HepG2 (cell line): ENCODE data around the gene CIROP. TPM values are rescaled to one million over a fixed set of nuclear protein-coding genes. Genes with fewer than 3 reads are reported as not detected.

ENCODE experiments used
- CBX5 ChIP-seq: sonication (generic); formaldehyde crosslinking; IDR thresholded peaks from 2 replicates; pipeline ENCODE4 v1.4.0; 2020; ENCODE audit warnings: missing genetic modification reagents, borderline replicate concordance
- CEBPB ChIP-seq: IDR thresholded peaks from 2 replicates; pipeline ENCODE4 v1.6.1; 2011; ENCODE audit warnings: low read depth, low read length, improper control_type of control experiment, borderline replicate concordance
- CEBPG ChIP-seq: IDR thresholded peaks from 2 replicates; pipeline ENCODE4 v1.6.1; 2016
- EHMT2 ChIP-seq: fragments of 200-600 bp; sonication (generic); IDR thresholded peaks from 2 replicates; pipeline ENCODE4 v1.7.0; 2017; ENCODE audit warnings: antibody characterized with exemption, low read depth, low read length, borderline replicate concordance
- FLYWCH1 ChIP-seq: sonication (generic); formaldehyde crosslinking; IDR thresholded peaks from 2 replicates; pipeline ENCODE4 v1.8.1; 2023; ENCODE audit warnings: mild to moderate bottlenecking, missing genetic modification reagents
- FOSL2 ChIP-seq: sonication (generic); formaldehyde crosslinking; IDR thresholded peaks from 2 replicates; pipeline ENCODE4 v1.4.0; 2020; ENCODE audit warnings: missing genetic modification reagents
- FOXK2 ChIP-seq: fragments of 450-650 bp; IDR thresholded peaks from 2 replicates; pipeline ENCODE4 v1.6.1; 2016
- IKZF4 ChIP-seq: sonication (generic); formaldehyde crosslinking; IDR thresholded peaks from 2 replicates; pipeline ENCODE4 v1.5.1; 2020; ENCODE audit warnings: borderline replicate concordance, mild to moderate bottlenecking, low read depth, missing genetic modification reagents; ENCODE audit errors: not compliant biosample characterization
- NR2F1 ChIP-seq, 2 experiments: fragments of 450-650 bp in 1 of 2; formaldehyde crosslinking in 1 of 2; IDR thresholded peaks; 2 replicates each; pipeline versions ENCODE4 v1.5.0 to v1.6.1; 2016 to 2020; ENCODE audit warnings: mild to moderate bottlenecking in 1 of 2, missing compliant biosample characterization in 1 of 2, missing genetic modification reagents in 1 of 2, moderate library complexity in 1 of 2
- ONECUT2 ChIP-seq: sonication (generic); formaldehyde crosslinking; IDR thresholded peaks from 2 replicates; pipeline ENCODE4 v1.4.0; 2020; ENCODE audit warnings: missing genetic modification reagents
- PATZ1 ChIP-seq: sonication (generic); formaldehyde crosslinking; IDR thresholded peaks from 2 replicates; pipeline ENCODE4 v1.4.0; 2020; ENCODE audit warnings: missing genetic modification reagents
- POGZ ChIP-seq: sonication (generic); formaldehyde crosslinking; IDR thresholded peaks from 2 replicates; pipeline ENCODE4 v1.4.0; 2020; ENCODE audit warnings: mild to moderate bottlenecking, missing genetic modification reagents
- RBFOX2 ChIP-seq: fragments of 200-400 bp; formaldehyde crosslinking; IDR thresholded peaks from 2 replicates; pipeline ENCODE4 v1.6.1; 2017; ENCODE audit warnings: low read depth, mild to moderate bottlenecking, low read length
- RBM22 ChIP-seq: fragments of 200-400 bp; formaldehyde crosslinking; optimal IDR thresholded peaks from 2 replicates; pipeline ENCODE3; 2017; ENCODE audit warnings: mild to moderate bottlenecking, low read length, moderate library complexity
- RXRA ChIP-seq: sonication (generic); formaldehyde crosslinking; IDR thresholded peaks from 2 replicates; pipeline ENCODE4 v1.5.1; 2020; ENCODE audit warnings: missing genetic modification reagents
- SSRP1 ChIP-seq: IDR thresholded peaks from 2 replicates; pipeline ENCODE4 v1.6.1; 2016; ENCODE audit warnings: control low read depth
- TFAP4 ChIP-seq: sonication (generic); IDR thresholded peaks from 2 replicates; pipeline ENCODE4 v1.6.1; 2016; ENCODE audit warnings: low read depth, borderline replicate concordance
- TFE3 ChIP-seq: IDR thresholded peaks from 2 replicates; pipeline ENCODE4 v1.6.1; 2016
- TOE1 ChIP-seq: sonication (generic); formaldehyde crosslinking; IDR thresholded peaks from 2 replicates; pipeline ENCODE4 v1.4.0; 2020; ENCODE audit warnings: mild to moderate bottlenecking, missing genetic modification reagents
- TRIM24 ChIP-seq: sonication (generic); formaldehyde crosslinking; IDR thresholded peaks from 2 replicates; pipeline ENCODE4 v1.8.0; 2022; ENCODE audit warnings: mild to moderate bottlenecking, missing genetic modification reagents
- ZBTB33 ChIP-seq: sonication (generic); formaldehyde crosslinking; IDR thresholded peaks from 2 replicates; pipeline ENCODE4 v1.4.0; 2020; ENCODE audit warnings: missing genetic modification reagents
- ZNF329 ChIP-seq: sonication (generic); formaldehyde crosslinking; IDR thresholded peaks from 2 replicates; pipeline ENCODE4 v1.9.0; 2021; ENCODE audit warnings: low read depth, mild to moderate bottlenecking, missing genetic modification reagents
- ZNF335 ChIP-seq: sonication (generic); formaldehyde crosslinking; IDR thresholded peaks from 2 replicates; pipeline ENCODE4 v1.4.0; 2020; ENCODE audit warnings: missing genetic modification reagents
- ZNF572 ChIP-seq: sonication (generic); formaldehyde crosslinking; IDR thresholded peaks from 2 replicates; pipeline ENCODE4 v1.5.1; 2020; ENCODE audit warnings: mild to moderate bottlenecking, missing genetic modification reagents
- ZNF75D ChIP-seq: sonication (generic); formaldehyde crosslinking; IDR thresholded peaks from 2 replicates; pipeline ENCODE4 v1.8.1; 2023; ENCODE audit warnings: missing genetic modification reagents, mild to moderate bottlenecking, borderline replicate concordance
- ZNF781 ChIP-seq: sonication (generic); formaldehyde crosslinking; IDR thresholded peaks from 2 replicates; pipeline ENCODE4 v1.5.1; 2020; ENCODE audit warnings: borderline replicate concordance, mild to moderate bottlenecking, missing genetic modification reagents; ENCODE audit errors: not compliant biosample characterization
- polyA plus RNA-seq, 8 experiments: library from polyadenylated mRNA; depleted of rRNA in 3 of 8; stranded (reverse) in 7 of 8; unstranded in 1 of 8; fragments of >200 nt; fragmentation: Illumina TruSeq in 4 of 8; extraction: Trizol in 4 of 8; gene quantifications; 2 replicates each; pipeline versions ENCODE4 v1.2.1 to v1.2.3, GENCODE V29; 2011 to 2016; ENCODE audit warnings: low read depth in 4 of 8, missing spikeins in 1 of 8, mixed read lengths in 1 of 8; ENCODE audit not compliant: insufficient read depth in 1 of 8
- total RNA-seq, 5 experiments: library from RNA; depleted of rRNA; stranded (reverse); fragments of >200 nt; fragmentation: Illumina TruSeq; extraction: Trizol; gene quantifications; 2 replicates each; pipeline ENCODE4 v1.2.3, GENCODE V29; 2016; ENCODE audit warnings: low read depth in 1 of 5

CIROP gene
- total and polyA plus RNA-seq, 2 of the 13 experiments (the other 11 are each of a cell fraction or from before 2014, with no cell fraction given), result 0.07 TPM; not detected in 1

- TF ChIP-seq ZNF572 (CRISPR knock-in tag) (no peak), SSRP1 (CRISPR knock-in tag) (no peak), ZNF335 (0 out of 2 replicates have a peak, but pooled peaks have one; percentile 10), FLYWCH1 (CRISPR knock-in tag) (no peak), CEBPG (CRISPR knock-in tag) (0 out of 2 replicates have a peak, but pooled peaks have one; percentile 23), ZBTB33 (peak; percentile 57; the same call in 1 of the 2 replicates), TFE3 (CRISPR knock-in tag) (peak; percentile 65; the same call in 1 of the 2 replicates), TOE1 (CRISPR knock-in tag) (no peak), ONECUT2 (CRISPR knock-in tag) (no peak), TRIM24 (CRISPR knock-in tag) (no peak), FOXK2 (no peak), RXRA (CRISPR knock-in tag) (peak; percentile 47; the same call in 1 of the 2 replicates), CBX5 (CRISPR knock-in tag) (0 out of 2 replicates have a peak, but pooled peaks have one; percentile 47), CEBPB (peak; percentile 29; the same call in 1 of the 2 replicates), RBFOX2 (0 out of 2 replicates have a peak, but pooled peaks have one; percentile 6), IKZF4 (CRISPR knock-in tag) (no peak), TFAP4 (peak; percentile 66; the same call in 1 of the 2 replicates), EHMT2 (no peak), FOSL2 (CRISPR knock-in tag) (peak; percentile 94), POGZ (CRISPR knock-in tag) (0 out of 2 replicates have a peak, but pooled peaks have one; percentile 20), PATZ1 (peak; percentile 58; the same call in 1 of the 2 replicates), RBM22 (peak; percentile 57), ZNF781 (CRISPR knock-in tag) (no peak), ZNF329 (CRISPR knock-in tag) (no peak), NR2F1 (CRISPR knock-in tag; IDR thresholded peaks at IDR 0.05) (peak in 1 of 2 experiments; percentile 52; a peak in 1 of 4 replicates), ZNF75D (peak; percentile 79; the same call in 1 of the 2 replicates)
Observed at GRCh38 chr14:23078692-23079116, 26.1 kb downstream of the CIROP start (continued).
